Endothelial cell of umbilical vein (primary cell): ENCODE measurements around the gene RTN4. TPM values are rescaled to one million over a fixed set of nuclear protein-coding genes. Genes with fewer than 3 reads are reported as not detected.
"Not testable (repeated sequence)": the region's sequence is repeated elsewhere in the genome, so short reads cannot be mapped to it uniquely, and the experiment has no call there.

Source experiments
- BruUV-seq: library from RNA; stranded (reverse); fragments of 400-500 nt; replicated peaks from 2 replicates; lab custom pipeline; 2021; lab: Mats Ljungman, UMichigan
- CTCF ChIA-PET: fragments of 300-600, 350-600 bp; sonication (Branson Sonifier 250); formaldehyde crosslinking; loops from one replicate; lab custom pipeline; 2021; ENCODE audit warnings: antibody characterized with exemption, inconsistent platforms; lab: Charles Lee
- POLR2A ChIA-PET: fragments of 300-600, 350-600 bp; sonication (Branson Sonifier 250); formaldehyde crosslinking; loops from one replicate; lab custom pipeline; 2021; ENCODE audit warnings: antibody characterized with exemption, inconsistent platforms; lab: Charles Lee
- DNase-seq: peaks from one replicate; pipeline ENCODE4 v3.0.0-alpha.2; 2011; ENCODE audit warnings: low read depth, low spot score
- FAIRE-seq: peaks from 2 replicates; lab custom pipeline; 2011; peaks lifted over from hg19 to GRCh38; lab: Jason Lieb, UNC
- H2AFZ ChIP-seq: 2 replicates; pipeline ENCODE4 v1.6.0; 2012; ENCODE audit warnings: low read depth, low read length, control low read depth, inconsistent platforms
- H3K27ac ChIP-seq: 2 replicates; pipeline ENCODE4 v1.5.1; 2011; ENCODE audit warnings: low read depth, mild to moderate bottlenecking, control low read depth, low read length, moderate library complexity; ENCODE audit not compliant: insufficient read depth
- H3K27me3 ChIP-seq, 2 experiments: 2 replicates each; pipeline versions ENCODE4 v1.6.0 to v1.6.1; 2011; ENCODE audit warnings: low read length in 2 of 2, mixed read lengths in 1 of 2; ENCODE audit not compliant: control insufficient read depth in 2 of 2, insufficient read depth in 2 of 2
- H3K36me3 ChIP-seq, 2 experiments: 2 replicates in 1 of 2; 3 replicates in 1 of 2; pipeline ENCODE4 v1.5.1; 2011; ENCODE audit warnings: low read length in 2 of 2, mild to moderate bottlenecking in 1 of 2, moderate library complexity in 1 of 2; ENCODE audit not compliant: control insufficient read depth in 2 of 2, insufficient read depth in 2 of 2; ENCODE audit errors: extremely low read depth in 1 of 2
- H3K4me1 ChIP-seq: 3 replicates; pipeline ENCODE4 v1.5.1; 2011; ENCODE audit warnings: mild to moderate bottlenecking, low read length; ENCODE audit not compliant: control insufficient read depth, insufficient read depth; ENCODE audit errors: extremely low read depth
- H3K4me2 ChIP-seq: 2 replicates; pipeline ENCODE4 v1.6.1; 2011; ENCODE audit warnings: low read length, control low read depth, mixed read lengths; ENCODE audit not compliant: insufficient read depth
- H3K4me3 ChIP-seq, 3 experiments: fragments of 200-600 bp in 1 of 3; sonication (generic), shearing (Covaris generic) in 1 of 3; replicated peaks in 1 of 3; 2 replicates each; pipeline ENCODE4 v1.5.1; 2011 to 2016; ENCODE audit warnings: control low read depth in 3 of 3, low read length in 3 of 3, mild to moderate bottlenecking in 2 of 3, inconsistent platforms in 1 of 3, low read depth in 1 of 3, moderate library complexity in 1 of 3; ENCODE audit not compliant: insufficient read depth in 1 of 3
- H3K79me2 ChIP-seq: 2 replicates; pipeline ENCODE4 v1.6.0; 2012; ENCODE audit warnings: low read length, inconsistent platforms; ENCODE audit not compliant: control insufficient read depth, insufficient read depth
- H3K9ac ChIP-seq: replicated peaks from 2 replicates; pipeline ENCODE3; 2011; ENCODE audit warnings: low read length, control low read depth; ENCODE audit not compliant: insufficient read depth; ENCODE audit errors: extremely low read depth
- H3K9me1 ChIP-seq: replicated peaks from 3 replicates; pipeline ENCODE4 v1.6.0; 2011; ENCODE audit warnings: mild to moderate bottlenecking, low read length; ENCODE audit not compliant: control insufficient read depth, insufficient read depth; ENCODE audit errors: extremely low read depth
- H3K9me3 ChIP-seq: replicated peaks from 2 replicates; pipeline ENCODE4 v1.5.1; 2012; ENCODE audit warnings: low read length, inconsistent platforms; ENCODE audit not compliant: control insufficient read depth, insufficient read depth
- H4K20me1 ChIP-seq: replicated peaks from 2 replicates; pipeline ENCODE3; 2011; ENCODE audit warnings: mild to moderate bottlenecking, low read length; ENCODE audit not compliant: control insufficient read depth, insufficient read depth; ENCODE audit errors: extremely low read depth
- EZH2 ChIP-seq: IDR thresholded peaks from 2 replicates; pipeline ENCODE4 v1.6.1; 2012; ENCODE audit warnings: borderline replicate concordance, low read depth, mild to moderate bottlenecking, moderate library complexity, low read length, inconsistent platforms; ENCODE audit not compliant: severe bottlenecking
- FOS ChIP-seq: IDR thresholded peaks from 2 replicates; pipeline ENCODE4 v1.6.1; 2011; ENCODE audit warnings: mild to moderate bottlenecking, low read length, moderate library complexity, borderline replicate concordance; ENCODE audit not compliant: insufficient read depth
- GATA2 ChIP-seq: IDR thresholded peaks from 2 replicates; pipeline ENCODE4 v1.7.0; 2011; ENCODE audit warnings: low read depth, mild to moderate bottlenecking, moderate library complexity, mixed read lengths, low read length; ENCODE audit not compliant: insufficient read length, insufficient read depth
- JUN ChIP-seq: IDR thresholded peaks from 2 replicates; pipeline ENCODE4 v1.6.1; 2011; ENCODE audit warnings: borderline replicate concordance, low read depth; ENCODE audit not compliant: insufficient read length, insufficient read depth
- MAX ChIP-seq: IDR thresholded peaks from 2 replicates; pipeline ENCODE4 v1.6.1; 2011; ENCODE audit not compliant: insufficient read depth, insufficient read length
- MYC ChIP-seq: IDR thresholded peaks from one replicate; pipeline ENCODE4 v1.6.1; 2011; ENCODE audit warnings: mild to moderate bottlenecking, low read depth, low read length
- POLR2A ChIP-seq: IDR thresholded peaks from 2 replicates; pipeline ENCODE4 v1.6.1; 2012; ENCODE audit warnings: low read depth, mild to moderate bottlenecking, control low read depth, low read length
- POLR2AphosphoS5 ChIP-seq: IDR thresholded peaks from 2 replicates; pipeline ENCODE4 v1.6.1; 2012; ENCODE audit warnings: low read depth, mild to moderate bottlenecking, control low read depth, low read length, moderate library complexity; ENCODE audit not compliant: insufficient read depth
- dilution Hi-C: fragments of 300-500 bp; cut with MboI; formaldehyde crosslinking; loops from one replicate; pipeline ENCODE4 v1.15.0; 2019; ENCODE audit warnings: low sequenced_read_pairs; ENCODE audit not compliant: extremely low pct_ligation_motif_present
- intact Hi-C: fragments of 100-400 bp; cut with micrococcal nuclease; formaldehyde crosslinking; loops from one replicate; pipeline ENCODE4 v1.10.0; 2022
- polyA plus RNA-seq, 4 experiments: library from polyadenylated mRNA; depleted of rRNA in 3 of 4; stranded (reverse) in 3 of 4; unstranded in 1 of 4; fragments of >200 nt; gene quantifications; 2 replicates each; pipeline versions ENCODE4 v1.2.1 to v1.2.3, GENCODE V29; 2011 to 2012; ENCODE audit warnings: missing spikeins in 1 of 4
- total RNA-seq: library from RNA; stranded (reverse); gene quantifications from 2 replicates; pipeline ENCODE4 v1.2.3, GENCODE V29; 2021
- TF ChIP-seq, protein P1 (sequence below), 2 donors: IDR thresholded peaks; 1 replicate in 1 of 2; 2 replicates in 1 of 2; pipeline ENCODE4 v1.5.1; 2011; ENCODE audit warnings: low read length in 2 of 2, mild to moderate bottlenecking in 2 of 2, moderate library complexity in 2 of 2, control low read depth in 1 of 2, inconsistent platforms in 1 of 2, low read depth in 1 of 2; ENCODE audit not compliant: insufficient read depth in 1 of 2; ENCODE audit errors: extremely low read depth in 1 of 2

The RTN4 gene
- total and polyA plus RNA-seq, 2 donors (not counting 3 experiments of a cell fraction or from before 2014, with no cell fraction given), result 253 to 486 TPM

GRCh38 chr2:55054106-55054875 is 4.0 kb upstream of the RTN4 start:
- Histone ChIP-seq H3K36me3 (no peaks in the 10 kb centered on the region), H3K4me3 (no peak overlapping the region), H3K79me2 (peaks cover 12% of the 10 kb centered on the region), H3K9ac (no peak overlapping the region), H3K27me3 (no peaks in the 10 kb centered on the region), H3K9me1 (no peaks in the 10 kb centered on the region), H3K9me3 (no peaks in the 10 kb centered on the region), H3K4me2 (no peak overlapping the region), H2AFZ (no peak overlapping the region), H3K4me1 (peaks cover 17% of the 10 kb centered on the region), H4K20me1 (no peaks in the 10 kb centered on the region), H3K27ac (no peak overlapping the region)
- ChIA-PET POLR2A (no interaction called here), CTCF (no interaction called here)
- no peak for TF ChIP-seq JUN
- no peak for TF ChIP-seq EZH2
- TF ChIP-seq, protein P1, sequence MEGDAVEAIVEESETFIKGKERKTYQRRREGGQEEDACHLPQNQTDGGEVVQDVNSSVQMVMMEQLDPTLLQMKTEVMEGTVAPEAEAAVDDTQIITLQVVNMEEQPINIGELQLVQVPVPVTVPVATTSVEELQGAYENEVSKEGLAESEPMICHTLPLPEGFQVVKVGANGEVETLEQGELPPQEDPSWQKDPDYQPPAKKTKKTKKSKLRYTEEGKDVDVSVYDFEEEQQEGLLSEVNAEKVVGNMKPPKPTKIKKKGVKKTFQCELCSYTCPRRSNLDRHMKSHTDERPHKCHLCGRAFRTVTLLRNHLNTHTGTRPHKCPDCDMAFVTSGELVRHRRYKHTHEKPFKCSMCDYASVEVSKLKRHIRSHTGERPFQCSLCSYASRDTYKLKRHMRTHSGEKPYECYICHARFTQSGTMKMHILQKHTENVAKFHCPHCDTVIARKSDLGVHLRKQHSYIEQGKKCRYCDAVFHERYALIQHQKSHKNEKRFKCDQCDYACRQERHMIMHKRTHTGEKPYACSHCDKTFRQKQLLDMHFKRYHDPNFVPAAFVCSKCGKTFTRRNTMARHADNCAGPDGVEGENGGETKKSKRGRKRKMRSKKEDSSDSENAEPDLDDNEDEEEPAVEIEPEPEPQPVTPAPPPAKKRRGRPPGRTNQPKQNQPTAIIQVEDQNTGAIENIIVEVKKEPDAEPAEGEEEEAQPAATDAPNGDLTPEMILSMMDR (IDR thresholded peaks at IDR 0.05; ENCODE audit: extremely low read depth in 1 of 2, insufficient read depth in 1 of 2, low read depth in 1 of 2, low read length in 2 of 2), result no peak
- TF ChIP-seq FOS, result no peak
- TF ChIP-seq MYC, result no peak
- TF ChIP-seq POLR2A, result no peak
- TF ChIP-seq GATA2, result no peak
- no peak for TF ChIP-seq MAX
- no peak for TF ChIP-seq POLR2AphosphoS5
- DNase-seq, result no peak
- BruUV-seq, result no TSS peak
- FAIRE-seq, result no peak
- intact Hi-C loops (no loop called here), dilution Hi-C loops (no loop called here)

- H3K9me3 ChIP-seq, FAIRE-seq, H3K27ac ChIP-seq, intact Hi-C loops, H4K20me1 ChIP-seq, POLR2A ChIA-PET, H3K4me2 ChIP-seq, BruUV-seq, H3K36me3 ChIP-seq, H3K27me3 ChIP-seq, DNase-seq, dilution Hi-C loops, H3K4me3 ChIP-seq, H3K9me1 ChIP-seq, H3K9ac ChIP-seq, H2AFZ ChIP-seq: not testable (repeated sequence)
- CTCF ChIA-PET, result interaction anchor here (1.3 kb wide), 1 partner anchor 153 kb away, joined by 3 read pairs; no protein-coding TSS in a partner anchor
- Histone ChIP-seq H3K79me2 (peaks cover 22% of the 10 kb centered on the region), H3K4me1 (peaks cover 17% of the 10 kb centered on the region)
Measured at GRCh38 chr2:55053225-55053624, 3.0 kb upstream of the RTN4 start.
